ENCODE data around the gene USP22.

USP22 gene

DNA sequence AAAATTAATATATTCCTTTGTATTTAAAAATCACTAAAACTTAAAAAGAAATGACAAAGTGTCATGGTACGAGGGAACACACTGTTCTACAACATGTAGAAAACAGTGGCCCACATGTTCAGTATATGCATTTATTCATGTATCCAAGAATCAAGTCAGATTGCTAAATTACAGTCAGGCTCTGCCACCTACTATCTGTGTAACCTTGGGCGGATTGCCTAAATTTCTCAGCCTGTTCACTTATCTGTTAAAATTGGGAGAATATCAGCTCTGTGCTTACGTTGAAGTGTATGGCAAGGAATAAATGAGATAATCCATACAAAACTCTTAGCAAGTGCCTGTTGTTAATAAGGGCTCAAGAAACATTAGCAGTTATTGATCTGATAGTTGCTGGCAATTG lies 3.4 kb upstream of the USP22 start:
- TF ChIP-seq, protein P1, sequence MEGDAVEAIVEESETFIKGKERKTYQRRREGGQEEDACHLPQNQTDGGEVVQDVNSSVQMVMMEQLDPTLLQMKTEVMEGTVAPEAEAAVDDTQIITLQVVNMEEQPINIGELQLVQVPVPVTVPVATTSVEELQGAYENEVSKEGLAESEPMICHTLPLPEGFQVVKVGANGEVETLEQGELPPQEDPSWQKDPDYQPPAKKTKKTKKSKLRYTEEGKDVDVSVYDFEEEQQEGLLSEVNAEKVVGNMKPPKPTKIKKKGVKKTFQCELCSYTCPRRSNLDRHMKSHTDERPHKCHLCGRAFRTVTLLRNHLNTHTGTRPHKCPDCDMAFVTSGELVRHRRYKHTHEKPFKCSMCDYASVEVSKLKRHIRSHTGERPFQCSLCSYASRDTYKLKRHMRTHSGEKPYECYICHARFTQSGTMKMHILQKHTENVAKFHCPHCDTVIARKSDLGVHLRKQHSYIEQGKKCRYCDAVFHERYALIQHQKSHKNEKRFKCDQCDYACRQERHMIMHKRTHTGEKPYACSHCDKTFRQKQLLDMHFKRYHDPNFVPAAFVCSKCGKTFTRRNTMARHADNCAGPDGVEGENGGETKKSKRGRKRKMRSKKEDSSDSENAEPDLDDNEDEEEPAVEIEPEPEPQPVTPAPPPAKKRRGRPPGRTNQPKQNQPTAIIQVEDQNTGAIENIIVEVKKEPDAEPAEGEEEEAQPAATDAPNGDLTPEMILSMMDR (IDR thresholded peaks at IDR 0.05; ENCODE audit: low read length, missing control alignments) = no peak
- DNase-seq (ENCODE audit: low read depth) = no peak
- H3K4me3 ChIP-seq (replicated peaks; ENCODE audit: low read depth, low read length) = no peak overlapping the region

DNA sequence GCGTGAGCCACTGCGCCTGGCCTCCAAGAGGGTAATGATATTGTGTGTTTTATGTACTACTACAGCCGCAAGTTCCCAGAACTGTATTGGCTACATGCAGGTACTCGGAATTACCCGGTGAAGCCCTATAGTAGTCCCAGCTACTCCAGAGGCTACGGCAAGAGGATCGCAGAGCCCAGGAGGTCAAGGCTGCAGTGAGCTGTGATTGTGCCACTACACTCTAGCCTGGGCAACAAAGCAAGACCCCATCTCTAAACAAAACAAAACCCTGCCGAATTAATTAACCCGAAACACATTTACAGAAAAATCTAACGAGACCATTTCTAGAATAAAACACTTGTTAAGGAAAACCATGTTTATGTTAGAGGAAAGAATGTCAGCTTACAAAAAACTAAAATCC lies 2.2 kb upstream of the USP22 start:
- DNase-seq (ENCODE audit: low read depth) = no peak
- TF ChIP-seq, protein P1 (IDR thresholded peaks at IDR 0.05; ENCODE audit: low read length, missing control alignments) = no peak
- no peak overlapping the region for H3K4me3 ChIP-seq (replicated peaks; ENCODE audit: low read depth, low read length)

DNA sequence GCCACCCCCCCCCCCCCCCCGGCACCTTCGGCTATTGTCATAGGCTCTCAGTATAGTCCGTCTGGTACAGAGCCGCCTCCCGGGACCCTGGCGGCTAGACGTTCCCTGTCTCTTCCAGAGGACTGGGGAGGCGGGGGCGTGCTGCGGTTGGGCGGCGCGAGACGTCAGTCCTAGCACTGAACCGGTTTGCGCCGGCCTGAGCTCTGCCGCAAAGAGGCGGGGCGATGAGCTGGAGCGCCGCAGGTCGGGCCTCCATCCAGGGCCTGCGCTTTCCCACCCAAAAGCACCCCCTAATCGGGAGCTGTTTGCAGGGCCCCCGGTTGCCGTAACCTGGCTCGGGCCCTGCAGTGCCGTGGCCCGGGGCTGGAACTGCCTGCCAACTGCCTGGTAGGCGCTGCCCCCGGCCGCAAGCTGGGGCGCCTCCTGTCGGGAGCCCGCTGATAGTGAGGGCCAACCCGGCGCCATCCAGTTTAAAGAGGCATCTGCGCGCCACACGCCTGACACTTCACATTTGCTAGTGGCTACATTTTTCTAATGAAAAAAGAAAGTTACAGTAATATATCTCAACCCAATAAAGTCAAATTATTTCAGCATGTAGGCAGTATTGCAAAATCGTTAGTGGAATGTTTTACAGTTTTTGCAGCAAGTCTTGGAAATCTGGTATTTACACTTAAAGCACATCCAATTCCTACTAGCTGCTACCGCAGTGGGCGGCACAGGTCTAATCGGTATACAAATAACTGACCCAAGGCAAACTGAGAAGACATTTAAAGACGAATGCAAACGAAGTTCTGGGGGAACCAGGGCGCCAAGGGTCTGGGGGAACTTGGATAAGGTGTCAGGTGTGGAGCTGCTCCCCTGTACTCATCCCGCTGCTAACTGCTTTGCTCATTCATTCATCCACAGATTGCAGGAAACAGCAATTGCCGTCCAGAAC lies 753 bp upstream of the USP22 start:
- DNase-seq (ENCODE audit: low read depth) = peak; percentile 99
- peak overlapping the region; percentile 67 for H3K4me3 ChIP-seq (replicated peaks; ENCODE audit: low read depth, low read length)
- TF ChIP-seq, protein P1 (IDR thresholded peaks at IDR 0.05; ENCODE audit: low read length, missing control alignments) = peak; percentile 65

DNA sequence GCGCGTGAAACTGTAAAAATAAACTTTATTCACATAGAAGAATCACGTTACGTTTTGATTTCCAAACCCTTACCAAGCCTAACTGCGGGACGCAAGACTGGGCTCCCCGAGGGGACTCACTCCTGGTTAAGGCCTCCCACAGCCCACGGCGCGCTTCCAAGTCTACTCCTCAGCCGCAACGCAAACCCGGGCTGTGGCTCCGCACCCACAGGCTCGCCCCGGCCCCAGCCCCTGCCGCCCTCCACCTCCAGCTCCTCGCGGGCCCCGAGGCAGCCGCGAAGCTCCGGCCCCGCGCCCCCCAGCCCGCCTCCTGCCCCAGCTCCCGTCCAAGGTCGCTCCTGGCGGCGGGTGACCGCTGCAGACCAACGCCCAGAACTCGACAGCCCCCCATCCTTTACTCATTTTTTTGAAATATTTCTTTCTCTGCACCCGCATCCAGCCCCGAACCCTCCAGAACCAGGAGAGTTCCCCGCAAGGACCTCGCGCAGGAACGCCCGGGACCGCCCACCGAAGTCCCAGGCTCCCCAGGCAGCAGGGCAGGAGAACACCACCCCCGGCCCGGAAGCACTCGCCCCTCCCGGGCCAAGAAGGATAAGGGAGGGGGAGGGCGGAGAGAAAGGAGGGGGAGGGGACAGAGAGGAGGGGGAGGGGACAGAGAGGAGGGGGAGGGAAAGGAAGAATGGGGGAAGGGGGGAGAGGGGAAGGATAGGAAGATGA lies 912 bp downstream of the USP22 start:
- H3K4me3 ChIP-seq (replicated peaks; ENCODE audit: low read depth, low read length) = peak overlapping the region; percentile 85
- TF ChIP-seq, protein P1 (IDR thresholded peaks at IDR 0.05; ENCODE audit: low read length, missing control alignments) = no peak
- peak; percentile 78 for DNase-seq (ENCODE audit: low read depth)

DNA sequence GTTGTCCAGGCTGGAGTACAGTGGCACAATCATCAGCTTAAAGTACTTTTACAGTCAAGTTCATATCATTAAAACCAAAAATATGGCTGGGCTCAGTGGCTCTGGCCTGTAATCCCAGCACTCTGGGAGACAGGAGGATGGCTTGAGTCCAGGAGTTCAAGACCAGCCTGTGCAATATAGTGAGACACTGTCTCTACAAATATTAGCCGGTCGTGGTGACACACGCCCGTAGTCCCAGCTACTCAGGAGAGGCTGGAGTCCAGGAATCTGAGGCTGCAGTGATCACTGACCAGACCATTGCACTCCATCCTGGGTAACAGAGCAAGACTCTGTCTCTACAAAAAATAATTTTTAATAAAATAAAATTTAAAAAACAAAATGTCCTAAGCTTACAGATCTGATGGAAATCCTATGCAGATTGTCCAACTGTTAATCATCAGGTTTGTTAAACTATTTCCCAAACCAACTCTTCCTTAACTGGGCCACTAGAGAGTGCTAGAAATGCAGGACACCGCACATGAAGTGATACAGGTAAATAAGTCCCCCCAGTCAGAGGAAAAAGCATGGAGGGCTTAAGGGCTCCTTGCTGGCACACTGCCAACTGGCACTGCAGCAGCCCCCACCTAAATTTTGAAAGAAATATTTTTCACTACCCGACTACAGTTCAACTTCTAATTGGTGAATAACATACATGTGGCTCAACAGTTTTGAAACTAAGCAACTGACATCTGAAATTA lies 2.8 kb downstream of the USP22 start:
- DNase-seq (ENCODE audit: low read depth) = peak; percentile 63
- TF ChIP-seq, protein P1 (IDR thresholded peaks at IDR 0.05; ENCODE audit: low read length, missing control alignments) = peak; percentile 57
- peak overlapping the region; percentile 85 for H3K4me3 ChIP-seq (replicated peaks; ENCODE audit: low read depth, low read length)

DNA sequence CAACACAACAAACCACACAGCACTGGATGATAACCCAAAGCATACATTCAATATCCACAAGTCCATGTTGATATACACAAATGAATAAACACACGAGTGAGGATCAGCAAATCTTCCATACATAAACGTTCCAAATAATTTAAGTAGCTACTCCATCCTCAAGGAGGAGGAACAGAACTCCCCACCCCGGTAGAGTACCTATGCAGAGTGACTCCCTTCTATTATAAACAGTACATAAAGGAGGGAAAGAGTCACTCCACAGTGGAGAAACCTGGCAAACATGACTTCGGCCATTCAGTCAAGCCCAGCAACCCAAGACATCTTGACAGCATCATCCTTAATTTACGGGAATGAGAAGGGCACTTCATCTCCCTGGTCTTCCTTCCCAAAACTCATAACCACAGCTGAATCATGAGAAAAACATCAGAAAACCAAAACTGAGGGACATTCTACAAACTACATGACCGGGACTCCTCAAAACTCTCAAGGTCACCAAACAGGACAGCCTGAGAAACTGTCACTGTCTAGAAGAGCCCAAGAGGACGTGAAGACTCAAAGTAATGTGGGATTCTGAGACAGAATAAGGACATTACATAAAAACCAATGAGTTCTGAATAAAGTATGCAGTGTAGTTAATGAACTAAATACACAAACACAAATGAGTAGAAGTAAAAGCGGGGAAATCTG lies 5.6 kb downstream of the USP22 start:
- TF ChIP-seq, protein P1 (IDR thresholded peaks at IDR 0.05; ENCODE audit: low read length, missing control alignments) = no peak
- no peak for DNase-seq (ENCODE audit: low read depth)
- H3K4me3 ChIP-seq (replicated peaks; ENCODE audit: low read depth, low read length) = no peak overlapping the region

Measured in fibroblast of pulmonary artery (primary cell).